ENCODE data around the gene AP3B2. TPM values are rescaled to one million over a fixed set of nuclear protein-coding genes. Genes with fewer than 3 reads are reported as not detected.

Gene AP3B2
- total and polyA plus RNA-seq, 2 donors (not counting 3 experiments of a cell fraction or from before 2014, with no cell fraction given) = not detected

- FAIRE-seq = no peak
These were observed 5.3 kb upstream of the AP3B2 start for GRCh38 chr15:82715003-82715402.

More at GRCh38 chr15:82715003-82715402, 5.3 kb upstream of the AP3B2 start:
- no peak for TF ChIP-seq CTCF (IDR thresholded peaks at IDR 0.05; ENCODE audit: extremely low read depth in 1 of 2, insufficient read depth in 1 of 2, low read depth in 1 of 2, low read length in 2 of 2)
- TF ChIP-seq GATA2 (IDR thresholded peaks at IDR 0.05; ENCODE audit: insufficient read depth, insufficient read length, low read depth, low read length) = no peak
- TF ChIP-seq POLR2A (IDR thresholded peaks at IDR 0.05; ENCODE audit: low read depth, low read length) = no peak
- no peak for TF ChIP-seq MAX (IDR thresholded peaks at IDR 0.05; ENCODE audit: insufficient read depth, insufficient read length)
- TF ChIP-seq POLR2AphosphoS5 (IDR thresholded peaks at IDR 0.05; ENCODE audit: insufficient read depth, low read depth, low read length) = no peak
- TF ChIP-seq MYC (IDR thresholded peaks at IDR 0.05; ENCODE audit: low read depth, low read length) = no peak
- TF ChIP-seq FOS (IDR thresholded peaks at IDR 0.05; ENCODE audit: borderline replicate concordance, insufficient read depth, low read length) = no peak
- TF ChIP-seq JUN (IDR thresholded peaks at IDR 0.05; ENCODE audit: borderline replicate concordance, insufficient read depth, insufficient read length, low read depth) = no peak
- no peak for TF ChIP-seq EZH2 (IDR thresholded peaks at IDR 0.05; ENCODE audit: borderline replicate concordance, low read depth, low read length, severe bottlenecking)
- BruUV-seq (replicated peaks) = no TSS peak
- Histone ChIP-seq H4K20me1 (replicated peaks; ENCODE audit: control insufficient read depth, extremely low read depth, insufficient read depth, low read length) (no peaks in the 10 kb centered on the region), H3K9ac (replicated peaks; ENCODE audit: extremely low read depth, insufficient read depth, low read length) (no peak overlapping the region), H3K27me3 (ENCODE audit: control insufficient read depth in 2 of 2, insufficient read depth in 2 of 2, low read length in 2 of 2) (no peaks in the 10 kb centered on the region), H3K9me3 (replicated peaks; ENCODE audit: control insufficient read depth, insufficient read depth, low read length) (no peaks in the 10 kb centered on the region), H3K36me3 (ENCODE audit: control insufficient read depth in 2 of 2, extremely low read depth in 1 of 2, insufficient read depth in 2 of 2, low read length in 2 of 2) (no peaks in the 10 kb centered on the region), H3K4me3 (replicated peaks in 1 of 3; ENCODE audit: insufficient read depth in 1 of 3, low read depth in 1 of 3, low read length in 3 of 3) (no peak overlapping the region), H2AFZ (ENCODE audit: low read depth, low read length) (no peak overlapping the region), H3K27ac (ENCODE audit: insufficient read depth, low read depth, low read length) (no peak overlapping the region), H3K9me1 (replicated peaks; ENCODE audit: control insufficient read depth, extremely low read depth, insufficient read depth, low read length) (no peaks in the 10 kb centered on the region), H3K79me2 (ENCODE audit: control insufficient read depth, insufficient read depth, low read length) (no peaks in the 10 kb centered on the region), H3K4me2 (ENCODE audit: insufficient read depth, low read length) (no peak overlapping the region), H3K4me1 (ENCODE audit: control insufficient read depth, extremely low read depth, insufficient read depth, low read length) (no peaks in the 10 kb centered on the region)
- ChIA-PET POLR2A (no interaction called here), CTCF (no interaction called here)
- intact Hi-C loops (cut with micrococcal nuclease) = no loop called here
- DNase-seq (ENCODE audit: low read depth, low spot score) = no peak
- dilution Hi-C loops (cut with MboI; ENCODE audit: extremely low pct_ligation_motif_present, low sequenced_read_pairs) = no loop called here
